Left lung (tissue), 10 donors: ENCODE measurements around the gene RFX8. TPM values are rescaled to one million over a fixed set of nuclear protein-coding genes. Genes with fewer than 3 reads are reported as not detected.

ENCODE experiments used
- ATAC-seq: fragments of 200-7000 bp; cut with Tn5 transposase; one replicate; pipeline ENCODE4 v1.9.1; 2020; ENCODE audit warnings: moderate library complexity
- DNase-seq, 4 donors: peaks; one replicate each; pipeline ENCODE4 v3.0.0-alpha.2; 2013 to 2020
- H3K27ac ChIP-seq, 2 donors: fragments of 200-600 bp; sonication (generic) in 1 of 2; one replicate each; pipeline versions ENCODE4 v1.5.0 to v1.8.0; 2020 to 2021
- H3K27me3 ChIP-seq, 2 donors: fragments of 200-600 bp; sonication (generic) in 1 of 2; one replicate each; pipeline versions ENCODE4 v1.5.0 to v1.8.0; 2020 to 2021
- H3K36me3 ChIP-seq, 2 donors: fragments of 200-600 bp; sonication (generic) in 1 of 2; one replicate each; pipeline versions ENCODE4 v1.5.0 to v1.8.0; 2020 to 2021
- H3K4me1 ChIP-seq, 2 donors: fragments of 200-600 bp; one replicate each; pipeline ENCODE4 v1.8.0; 2021
- H3K4me3 ChIP-seq, 2 donors: fragments of 200-600 bp; sonication (generic) in 1 of 2; one replicate each; pipeline versions ENCODE4 v1.5.0 to v1.8.0; 2020 to 2021; ENCODE audit warnings: mild to moderate bottlenecking in 1 of 2
- H3K9me3 ChIP-seq, 2 donors: fragments of 200-600 bp; sonication (generic) in 1 of 2; one replicate each; pipeline versions ENCODE4 v1.5.0 to v1.8.0; 2020 to 2021
- CTCF ChIP-seq, 2 donors: fragments of 200-600 bp; sonication (generic) in 1 of 2; IDR thresholded peaks; one replicate each; pipeline versions ENCODE4 v1.5.0 to v1.8.0; 2021; ENCODE audit warnings: antibody characterized with exemption in 2 of 2
- intact Hi-C, 2 donors: fragments of 100-400 bp; cut with DNase I; formaldehyde crosslinking; loops; one replicate each; pipeline versions ENCODE4 v1.11.2 to v1.14.2; 2022
- polyA plus RNA-seq, 6 donors: library from polyadenylated mRNA; unstranded; fragments of 120-200 nt; gene quantifications; one replicate each; pipeline ENCODE4 v1.2.1, GENCODE V29; 2013; ENCODE audit not compliant: insufficient read length in 6 of 6
- total RNA-seq, 2 donors: library from RNA; stranded (reverse); fragmentation: NEBNext Ultra II Directional; extraction: Animal tissue kit (Norgen Biotek cat#: 25700); gene quantifications; one replicate each; pipeline ENCODE4 v1.2.1, GENCODE V29; 2021
- donor health status: DM: no; HTN: yes; CAD: no.
- donor health status: DM: no; HTN: no; CAD: no.

RFX8 gene
- total and polyA plus RNA-seq, 8 donors = 0.41 to 1.6 (median 1.3) TPM; not detected in 1

GRCh38 chr2:101479328-101479727 lies 4.4 kb upstream of the RFX8 start:
- TF ChIP-seq CTCF (IDR thresholded peaks at IDR 0.05) = no peak
- ATAC-seq (no peak), DNase-seq (no peak)
- no peaks in the 10 kb centered on the region for H3K36me3 ChIP-seq
- peaks cover 0 to 40% of the 10 kb centered on the region in 2 donors for H3K27me3 ChIP-seq
- no peak overlapping the region for H3K4me3 ChIP-seq
- intact Hi-C loops = no loop called here
- H3K27ac ChIP-seq = no peak overlapping the region
- H3K4me1 ChIP-seq = peaks cover 0 to 18% of the 10 kb centered on the region in 2 donors
- H3K9me3 ChIP-seq = no peaks in the 10 kb centered on the region

DNA sequence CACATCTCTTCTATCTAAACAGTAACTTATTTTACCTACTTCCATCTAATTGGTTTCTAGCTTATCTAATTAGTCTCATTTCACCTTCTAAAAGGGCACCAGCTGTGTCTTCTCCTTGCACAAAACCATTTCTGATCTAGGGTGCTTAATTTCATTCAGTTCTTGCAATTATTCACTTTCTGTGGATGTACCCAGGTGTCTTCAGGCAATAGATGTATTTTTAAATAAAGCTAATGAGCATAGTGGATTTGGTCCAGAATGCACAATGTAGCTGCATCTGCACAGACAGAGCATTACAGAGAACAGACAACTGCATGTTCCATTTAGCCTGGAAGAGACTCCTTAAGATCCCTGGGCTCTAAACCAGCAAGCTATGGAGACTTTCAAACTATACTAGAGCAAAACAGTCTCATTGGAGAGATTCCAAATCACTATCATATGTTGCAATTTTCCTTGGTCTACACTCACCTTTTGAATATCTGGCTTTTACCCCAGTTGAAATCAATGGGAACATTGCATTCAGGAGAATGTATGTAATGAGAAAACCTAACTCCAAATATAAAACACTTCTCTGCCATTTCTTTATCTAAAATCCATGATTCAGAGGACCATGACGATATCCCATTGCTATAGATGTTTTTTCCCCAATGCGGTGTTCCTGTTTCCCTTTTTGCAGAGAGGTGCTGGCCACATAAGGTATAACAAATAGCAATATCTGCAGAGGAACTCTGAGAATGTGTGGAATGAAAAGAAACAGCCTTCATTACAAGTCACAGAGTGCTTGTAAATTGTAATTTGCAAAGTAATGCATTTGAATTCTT lies 3.5 kb upstream of the RFX8 start:
- H3K9me3 ChIP-seq = no peaks in the 10 kb centered on the region
- intact Hi-C loops = no loop called here
- H3K36me3 ChIP-seq = no peaks in the 10 kb centered on the region
- H3K4me1 ChIP-seq = peaks cover 0 to 27% of the 10 kb centered on the region in 2 donors
- no peak overlapping the region for H3K27ac ChIP-seq
- no peak for DNase-seq
- no peak overlapping the region for H3K4me3 ChIP-seq
- peaks cover 0 to 49% of the 10 kb centered on the region in 2 donors for H3K27me3 ChIP-seq
- no peak for TF ChIP-seq CTCF (IDR thresholded peaks at IDR 0.05)
- ATAC-seq = no peak

DNA sequence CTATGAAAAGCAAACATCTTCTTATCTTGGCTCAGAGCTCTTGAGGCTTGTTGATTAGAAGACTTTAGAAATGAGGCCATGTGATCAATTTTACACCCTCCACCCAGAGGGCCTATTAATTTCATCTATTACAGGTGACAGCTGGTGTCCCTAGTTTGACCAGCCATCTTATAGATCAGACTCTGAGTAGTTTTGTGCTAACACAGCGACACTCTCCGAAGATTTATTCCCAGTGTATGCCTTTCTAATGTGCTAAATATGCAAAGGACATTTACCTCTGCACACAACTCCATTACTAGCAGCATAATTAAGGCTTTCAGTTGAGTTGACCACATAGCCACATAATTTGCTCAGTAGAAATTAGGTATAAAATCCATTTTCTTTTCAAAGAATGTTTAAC lies 2.6 kb upstream of the RFX8 start:
- Histone ChIP-seq H3K27me3 (peaks cover 0 to 57% of the 10 kb centered on the region in 2 donors), H3K36me3 (no peaks in the 10 kb centered on the region), H3K9me3 (no peaks in the 10 kb centered on the region), H3K27ac (no peak overlapping the region), H3K4me3 (no peak overlapping the region), H3K4me1 (peaks cover 0 to 30% of the 10 kb centered on the region in 2 donors)
- DNase-seq = no peak
- intact Hi-C loops = no loop called here
- TF ChIP-seq CTCF (IDR thresholded peaks at IDR 0.05) = no peak
- no peak for ATAC-seq

DNA sequence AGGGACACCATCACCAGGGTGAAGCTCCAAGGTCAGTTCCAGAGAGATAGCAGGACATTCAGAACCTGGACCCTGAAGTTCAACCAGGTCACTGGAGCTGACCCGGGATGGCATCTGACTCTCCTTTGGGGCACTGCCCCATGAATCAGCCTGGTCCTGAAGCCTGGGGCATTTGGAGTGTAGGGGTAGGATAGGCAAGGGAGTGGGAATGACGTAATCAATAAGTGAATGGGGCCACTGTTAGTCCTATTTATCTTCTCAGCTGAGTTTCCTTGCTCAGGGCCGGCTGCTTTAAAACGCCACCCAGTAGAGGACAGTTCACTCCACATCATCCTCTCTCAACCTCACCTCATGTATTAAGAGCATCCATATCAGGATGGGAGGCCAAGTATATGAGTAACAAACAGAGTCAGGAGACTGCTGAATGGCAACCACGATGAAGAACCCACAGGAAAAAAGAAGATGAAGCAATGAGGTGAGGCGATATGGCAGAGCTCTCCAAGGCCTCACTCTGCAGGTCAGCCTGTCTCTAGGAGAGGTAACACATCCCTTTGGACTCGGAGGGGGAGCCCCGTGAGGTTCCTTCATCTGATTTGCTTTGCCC lies 1.8 kb upstream of the RFX8 start:
- Histone ChIP-seq H3K27ac (no peak overlapping the region), H3K4me1 (peaks cover 0 to 30% of the 10 kb centered on the region in 2 donors), H3K27me3 (peaks cover 0 to 61% of the 10 kb centered on the region in 2 donors), H3K4me3 (no peak overlapping the region), H3K36me3 (no peaks in the 10 kb centered on the region), H3K9me3 (no peaks in the 10 kb centered on the region)
- ATAC-seq (no peak), DNase-seq (no peak)
- no peak for TF ChIP-seq CTCF (IDR thresholded peaks at IDR 0.05)
- intact Hi-C loops = no loop called here
